GM10847 (cell line): Measurements from ENCODE around the gene SHQ1.

Experiments used
- POLR2A ChIP-seq: IDR thresholded peaks from 2 replicates; pipeline ENCODE4 v1.6.1; 2011; ENCODE audit not compliant: insufficient read length; ENCODE audit errors: extremely low read depth

SHQ1 gene

GRCh38 chr3:72820415-72820814 is 27.8 kb downstream of the SHQ1 start:
- no peak for TF ChIP-seq POLR2A

GRCh38 chr3:72818905-72819304 is 29.3 kb downstream of the SHQ1 start:
- no peak for TF ChIP-seq POLR2A

- TF ChIP-seq POLR2A, result no peak
Measured at GRCh38 chr3:72818092-72818773, 30.0 kb downstream of the SHQ1 start.

- TF ChIP-seq POLR2A, result no peak
Measured at GRCh38 chr3:72816862-72817355, 31.3 kb downstream of the SHQ1 start.

GRCh38 chr3:72814308-72814707 is 33.9 kb downstream of the SHQ1 start:
- TF ChIP-seq POLR2A, result no peak

GRCh38 chr3:72812201-72812600 is 36.0 kb downstream of the SHQ1 start:
- TF ChIP-seq POLR2A, result no peak

GRCh38 chr3:72811571-72811970 is 36.7 kb downstream of the SHQ1 start:
- no peak for TF ChIP-seq POLR2A

- TF ChIP-seq POLR2A, result no peak
Measured at GRCh38 chr3:72810659-72811434, 37.4 kb downstream of the SHQ1 start.

GRCh38 chr3:72810063-72810462 is 38.2 kb downstream of the SHQ1 start:
- TF ChIP-seq POLR2A, result no peak

- no peak for TF ChIP-seq POLR2A
Measured at GRCh38 chr3:72804361-72804760, 43.9 kb downstream of the SHQ1 start.

GRCh38 chr3:72803573-72803972 is 44.7 kb downstream of the SHQ1 start:
- no peak for TF ChIP-seq POLR2A

- no peak for TF ChIP-seq POLR2A
Measured at GRCh38 chr3:72802001-72802400, 46.2 kb downstream of the SHQ1 start.

GRCh38 chr3:72800869-72801268 is 47.4 kb downstream of the SHQ1 start:
- no peak for TF ChIP-seq POLR2A

GRCh38 chr3:72798552-72799195 is 49.6 kb downstream of the SHQ1 start:
- TF ChIP-seq POLR2A, result no peak

GRCh38 chr3:72797773-72798543 is 50.3 kb downstream of the SHQ1 start:
- TF ChIP-seq POLR2A, result no peak
